VCaP (cell line): ENCODE data around the gene PER1.

Experiments
- H3K27ac ChIP-seq: fragments of 450-650 bp; 2 replicates; pipeline ENCODE4 v1.5.1; 2017
- CTCF ChIP-seq: fragments of 450-650 bp; conservative IDR thresholded peaks from 2 replicates; pipeline ENCODE4 v1.5.1; 2017; ENCODE audit warnings: mild to moderate bottlenecking, moderate library complexity

PER1 gene

GRCh38 chr17:8145811-8146210, 6.4 kb downstream of the PER1 start:
- no peak for TF ChIP-seq CTCF

GRCh38 chr17:8144401-8145231, 7.6 kb downstream of the PER1 start:
- no peak for TF ChIP-seq CTCF
- no peak overlapping the region for H3K27ac ChIP-seq

More at GRCh38 chr17:8145811-8146210, 6.4 kb downstream of the PER1 start:
- no peak overlapping the region for H3K27ac ChIP-seq

- H3K27ac ChIP-seq, result no peak overlapping the region
- TF ChIP-seq CTCF, result no peak
Measured at GRCh38 chr17:8143581-8144400, 8.4 kb downstream of the PER1 start.

- H3K27ac ChIP-seq, result no peak overlapping the region
- TF ChIP-seq CTCF, result no peak
Measured at GRCh38 chr17:8142887-8143580, 9.2 kb downstream of the PER1 start.

GRCh38 chr17:8142158-8142886, 9.9 kb downstream of the PER1 start:
- H3K27ac ChIP-seq, result no peak overlapping the region
- TF ChIP-seq CTCF, result no peak

- H3K27ac ChIP-seq, result no peak overlapping the region
- no peak for TF ChIP-seq CTCF
Measured at GRCh38 chr17:8141741-8142140, 10.5 kb downstream of the PER1 start.
